NB4 (cell line): ENCODE measurements around the gene CHST1.

Experiments used
- MYC ChIP-seq: IDR thresholded peaks from 2 replicates; pipeline ENCODE4 v1.6.1; 2011; ENCODE audit warnings: low read depth, low read length
- POLR2A ChIP-seq: IDR thresholded peaks from 2 replicates; pipeline ENCODE4 v1.6.1; 2011; ENCODE audit warnings: mild to moderate bottlenecking; ENCODE audit not compliant: insufficient read length; ENCODE audit errors: extremely low read depth
- TF ChIP-seq, protein P1 (sequence below): IDR thresholded peaks from one replicate; pipeline ENCODE4 v1.5.1; 2012; ENCODE audit warnings: low read depth, low read length

DNA sequence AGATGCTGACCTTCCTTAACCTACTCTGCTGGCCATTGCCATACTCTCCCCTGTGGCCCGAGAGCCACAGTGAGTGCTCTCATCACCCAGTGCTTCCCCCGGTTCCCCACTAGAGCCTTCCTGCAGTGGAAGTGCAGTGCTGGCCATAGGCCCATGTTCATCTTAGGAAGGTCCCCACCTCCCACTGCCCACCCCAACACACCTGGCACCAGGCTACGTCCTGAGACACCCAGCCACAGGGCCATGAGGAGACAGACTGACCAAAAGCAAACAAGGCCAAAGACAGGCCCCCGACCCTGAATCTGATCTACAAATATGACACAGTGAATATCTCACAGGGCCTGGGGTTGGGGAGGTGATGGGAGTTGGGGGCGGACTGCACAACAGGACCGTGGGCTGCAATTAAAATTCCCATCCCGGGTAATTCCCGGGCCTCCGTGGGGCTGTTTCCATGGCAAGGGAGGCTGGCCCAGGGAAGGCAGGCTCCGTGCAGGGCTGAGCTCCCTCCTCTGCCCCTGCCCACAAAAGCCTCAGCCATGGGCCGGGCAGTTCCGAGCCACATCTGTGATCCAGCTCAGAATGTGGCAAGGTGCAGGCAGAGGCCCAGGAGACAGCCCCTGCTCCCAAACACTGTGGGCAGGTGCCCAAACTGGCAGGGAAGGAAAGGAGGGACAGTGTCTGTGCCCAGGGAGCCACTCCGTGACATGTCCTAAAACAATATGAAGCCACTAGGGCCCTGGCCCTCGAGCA is 5.1 kb upstream of the CHST1 start:
- TF ChIP-seq POLR2A (no peak), MYC (no peak)
- TF ChIP-seq, protein P1, sequence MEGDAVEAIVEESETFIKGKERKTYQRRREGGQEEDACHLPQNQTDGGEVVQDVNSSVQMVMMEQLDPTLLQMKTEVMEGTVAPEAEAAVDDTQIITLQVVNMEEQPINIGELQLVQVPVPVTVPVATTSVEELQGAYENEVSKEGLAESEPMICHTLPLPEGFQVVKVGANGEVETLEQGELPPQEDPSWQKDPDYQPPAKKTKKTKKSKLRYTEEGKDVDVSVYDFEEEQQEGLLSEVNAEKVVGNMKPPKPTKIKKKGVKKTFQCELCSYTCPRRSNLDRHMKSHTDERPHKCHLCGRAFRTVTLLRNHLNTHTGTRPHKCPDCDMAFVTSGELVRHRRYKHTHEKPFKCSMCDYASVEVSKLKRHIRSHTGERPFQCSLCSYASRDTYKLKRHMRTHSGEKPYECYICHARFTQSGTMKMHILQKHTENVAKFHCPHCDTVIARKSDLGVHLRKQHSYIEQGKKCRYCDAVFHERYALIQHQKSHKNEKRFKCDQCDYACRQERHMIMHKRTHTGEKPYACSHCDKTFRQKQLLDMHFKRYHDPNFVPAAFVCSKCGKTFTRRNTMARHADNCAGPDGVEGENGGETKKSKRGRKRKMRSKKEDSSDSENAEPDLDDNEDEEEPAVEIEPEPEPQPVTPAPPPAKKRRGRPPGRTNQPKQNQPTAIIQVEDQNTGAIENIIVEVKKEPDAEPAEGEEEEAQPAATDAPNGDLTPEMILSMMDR: no peak
